H7 (cell line): ENCODE data around the gene RGP1. TPM values are rescaled to one million over a fixed set of nuclear protein-coding genes. Genes with fewer than 3 reads are reported as not detected.

Experiments
- DNase-seq: peaks from one replicate; pipeline ENCODE4 v3.0.0; 2012
- H3K27me3 ChIP-seq: 2 replicates; pipeline ENCODE4 v1.6.0; 2011; ENCODE audit warnings: mild to moderate bottlenecking, low read length; ENCODE audit not compliant: control insufficient read depth, insufficient read depth
- H3K36me3 ChIP-seq: replicated peaks from 2 replicates; pipeline ENCODE4 v1.5.1; 2011; ENCODE audit warnings: low read length; ENCODE audit not compliant: control insufficient read depth, insufficient read depth
- H3K4me3 ChIP-seq: 2 replicates; pipeline ENCODE4 v1.5.1; 2011; ENCODE audit warnings: low read depth, mild to moderate bottlenecking, control low read depth, low read length, moderate library complexity; ENCODE audit not compliant: insufficient read depth
- total RNA-seq: library from RNA; depleted of rRNA; stranded (reverse); fragments of >200 nt; shearing (Covaris generic); gene quantifications from 2 replicates; pipeline ENCODE4 v1.2.3, GENCODE V29; 2014

The RGP1 gene
- total RNA-seq, 1 experiment from 2014 or later: 14.4 TPM

DNA sequence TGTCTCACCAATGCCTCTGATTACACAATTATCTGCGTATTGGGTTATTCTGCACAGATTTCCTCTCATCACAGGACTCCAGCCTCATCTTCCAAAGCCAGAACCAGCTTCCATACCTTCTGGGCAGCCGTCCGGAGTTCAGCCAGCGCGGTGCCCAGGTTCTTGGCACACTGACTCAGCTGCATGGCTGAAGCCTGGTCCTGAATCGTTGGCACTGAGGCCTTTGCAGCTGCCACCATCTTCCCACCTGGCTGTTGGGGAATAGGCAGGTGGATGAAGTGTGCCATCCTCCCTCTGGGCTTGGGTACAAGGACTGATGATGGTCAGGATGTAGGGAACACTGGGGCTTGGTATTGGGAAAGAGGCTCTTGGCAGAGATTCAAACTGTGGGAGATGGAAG, 35.0 kb upstream of the RGP1 start:
- H3K27me3 ChIP-seq: no peaks in the 10 kb centered on the region
- H3K36me3 ChIP-seq: peaks cover 69% of the 10 kb centered on the region
- DNase-seq: no peak

DNA sequence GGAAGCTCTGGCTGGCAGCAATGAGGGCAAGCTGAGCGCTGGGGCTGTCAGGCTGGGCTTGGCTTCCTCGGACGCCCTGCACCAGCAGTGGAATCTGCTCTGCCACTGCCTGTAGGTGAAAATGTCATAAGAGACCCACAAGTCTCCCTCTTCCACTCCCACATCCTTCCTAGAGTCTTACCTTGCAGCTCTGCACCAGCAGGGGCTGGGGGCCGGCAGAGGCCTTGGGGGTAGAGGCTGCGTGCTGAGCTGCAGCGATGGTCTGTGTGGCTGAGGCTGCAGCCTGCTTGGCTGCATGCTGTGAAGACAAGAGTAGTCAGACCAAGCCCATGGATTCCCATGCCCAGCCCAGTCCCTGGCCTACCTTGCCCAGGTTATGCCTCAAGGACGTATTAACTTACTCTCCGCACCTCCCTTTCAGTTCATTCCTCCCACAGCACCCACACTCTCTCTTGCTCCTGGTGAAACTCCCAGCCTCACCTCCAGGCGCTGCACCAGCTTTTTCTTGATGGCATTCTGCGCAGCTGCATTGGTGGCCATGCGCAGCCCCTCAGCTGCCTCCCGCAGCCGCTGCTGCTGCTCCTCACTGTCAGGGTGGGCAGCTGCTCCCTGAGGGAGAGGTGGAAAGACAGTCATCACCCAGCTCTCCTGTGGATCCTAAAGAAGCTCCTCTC, 34.4 kb upstream of the RGP1 start:
- DNase-seq: peak; percentile 35
- Histone ChIP-seq H3K36me3 (peaks cover 72% of the 10 kb centered on the region), H3K4me3 (no peak overlapping the region), H3K27me3 (no peaks in the 10 kb centered on the region)

More for the DNA sequence above, 35.0 kb upstream of the RGP1 start:
- H3K4me3 ChIP-seq: no peak overlapping the region

DNA sequence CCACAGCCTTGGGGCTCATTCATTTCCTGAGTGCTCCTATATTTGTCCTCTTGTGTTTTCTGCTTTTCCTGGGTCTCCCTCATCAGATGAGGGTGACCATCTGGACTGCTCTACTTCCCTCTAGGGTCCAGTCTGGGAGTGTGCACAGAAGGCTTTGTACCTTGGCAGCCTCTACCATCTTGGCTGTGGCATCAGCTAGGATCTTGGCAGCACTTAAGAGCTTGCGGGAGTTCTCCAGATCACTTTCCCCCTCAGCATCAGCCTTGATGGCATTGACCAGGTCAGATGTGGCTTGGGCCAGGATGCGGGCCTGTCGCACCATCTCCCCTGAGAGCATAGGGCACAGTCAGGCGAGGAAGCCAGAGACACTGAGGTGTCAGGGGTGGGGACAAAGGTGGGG, 32.9 kb upstream of the RGP1 start:
- no peak for DNase-seq
- H3K27me3 ChIP-seq: no peaks in the 10 kb centered on the region
- H3K36me3 ChIP-seq: peaks cover 73% of the 10 kb centered on the region
- no peak overlapping the region for H3K4me3 ChIP-seq

DNA sequence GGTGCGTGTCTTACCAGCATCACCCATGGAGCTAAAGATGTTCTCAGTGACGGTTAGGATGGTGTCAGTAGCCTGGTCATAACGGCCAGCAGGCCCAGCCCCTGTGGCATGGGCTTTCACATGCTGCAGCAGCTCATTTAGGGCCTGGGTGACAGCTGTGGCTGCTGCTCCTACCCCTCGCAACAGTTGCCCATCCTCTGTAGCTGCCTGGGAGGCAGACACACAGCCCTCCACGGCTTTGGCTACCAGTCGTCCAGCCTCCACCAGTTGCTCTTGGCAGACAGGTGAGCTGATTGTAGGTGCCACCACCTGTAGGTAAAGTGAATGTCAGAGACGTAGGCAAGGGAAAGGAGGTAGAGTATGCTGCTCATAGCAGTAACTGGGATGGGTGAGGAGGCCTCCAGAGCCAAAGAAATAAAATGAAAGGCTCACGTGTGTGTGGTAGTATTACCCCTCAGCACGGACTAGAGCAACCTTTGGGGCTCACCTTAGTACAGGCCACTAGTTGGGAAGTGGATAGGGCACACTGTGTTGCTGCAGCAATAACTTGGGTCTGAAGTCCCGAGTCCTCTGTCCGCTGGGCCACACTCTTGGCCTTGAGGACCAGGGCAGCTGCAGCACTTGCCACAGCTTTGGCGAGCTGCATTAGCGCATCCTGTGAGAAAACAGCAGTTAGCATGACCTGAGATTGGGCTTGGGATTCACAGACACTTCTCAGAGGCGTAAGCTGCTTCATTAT, 31.8 kb upstream of the RGP1 start:
- no peaks in the 10 kb centered on the region for H3K27me3 ChIP-seq
- no peak overlapping the region for H3K4me3 ChIP-seq
- no peak for DNase-seq
- peaks cover 72% of the 10 kb centered on the region for H3K36me3 ChIP-seq

DNA sequence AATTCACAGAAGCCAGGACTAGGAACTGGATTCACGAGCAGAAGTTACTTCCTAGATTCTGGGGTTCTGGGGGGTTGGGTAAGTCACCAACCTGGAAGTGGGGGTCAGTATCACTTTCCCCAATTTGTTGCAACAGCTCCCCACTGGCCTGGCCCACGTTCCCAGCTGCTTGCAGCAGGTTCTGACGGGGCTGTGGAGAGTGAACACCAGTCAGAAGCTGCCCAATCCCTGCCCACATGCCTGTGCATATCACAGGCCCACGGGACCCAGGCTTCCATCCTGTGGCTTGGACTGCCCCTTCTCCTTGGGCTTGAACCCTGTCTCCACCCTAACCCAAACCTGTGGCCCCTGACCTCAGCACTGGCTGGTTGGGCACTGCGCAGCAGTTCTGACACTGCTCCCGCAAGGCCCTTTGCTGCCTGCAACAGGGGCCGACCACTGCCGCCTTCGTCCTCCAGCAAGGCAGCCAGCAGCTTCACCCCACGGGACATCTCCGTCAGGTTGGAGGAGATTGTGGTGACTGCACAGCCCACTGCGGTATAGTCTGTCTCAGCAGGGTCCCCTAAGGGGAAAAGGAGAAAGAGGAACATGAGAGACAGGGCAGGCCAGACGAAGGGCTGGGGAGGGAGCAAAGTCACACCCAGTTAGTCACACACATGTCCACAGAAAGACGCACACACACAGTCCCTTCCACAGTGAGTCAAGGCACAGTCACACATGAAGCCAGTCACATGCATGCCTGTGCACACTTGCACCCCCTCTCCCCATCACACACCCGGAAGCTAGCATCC, 30.2 kb upstream of the RGP1 start:
- H3K27me3 ChIP-seq: no peaks in the 10 kb centered on the region
- DNase-seq: no peak
- no peak overlapping the region for H3K4me3 ChIP-seq
- peaks cover 76% of the 10 kb centered on the region for H3K36me3 ChIP-seq

DNA sequence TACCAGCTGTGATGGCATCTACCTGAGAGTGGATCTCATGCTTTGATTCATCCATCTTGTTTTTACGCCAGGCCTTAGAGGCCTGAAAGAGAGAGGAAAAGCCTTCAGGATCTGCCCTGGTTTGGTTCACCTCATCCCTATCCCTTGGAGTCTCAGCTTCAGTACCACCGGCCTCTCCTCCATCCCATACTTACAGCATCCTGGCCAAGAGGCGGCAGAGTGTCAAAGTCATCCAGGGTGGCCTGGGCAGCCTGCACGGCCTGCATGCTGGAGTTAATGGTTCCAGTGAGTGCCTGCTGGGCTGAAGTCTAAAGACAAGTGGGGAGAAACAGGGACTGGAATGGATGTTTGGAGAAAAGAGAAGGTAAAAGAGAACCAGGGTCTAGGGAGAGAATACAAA, 29.5 kb upstream of the RGP1 start:
- Histone ChIP-seq H3K27me3 (no peaks in the 10 kb centered on the region), H3K4me3 (no peak overlapping the region), H3K36me3 (peaks cover 72% of the 10 kb centered on the region)
- no peak for DNase-seq

DNA sequence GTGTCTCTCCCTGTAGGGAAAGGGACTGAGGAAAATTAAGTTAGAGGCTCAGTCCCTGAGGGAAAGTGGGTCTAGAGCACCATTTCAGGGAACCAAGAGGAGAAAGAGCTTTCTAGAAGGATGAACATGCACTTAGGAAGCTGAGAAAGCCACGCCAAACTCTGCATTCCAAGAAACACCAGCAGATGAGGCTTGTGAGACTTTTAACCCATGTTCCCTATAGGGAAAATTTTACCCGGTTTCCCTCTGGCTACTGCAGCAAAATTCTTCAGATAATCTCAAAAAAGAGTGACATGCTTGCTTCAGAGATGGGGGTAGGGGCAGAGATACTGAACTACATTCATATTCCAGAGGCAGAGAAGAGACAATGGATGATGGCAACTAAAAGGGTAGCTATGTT, 25.7 kb upstream of the RGP1 start:
- Histone ChIP-seq H3K4me3 (no peak overlapping the region), H3K27me3 (no peaks in the 10 kb centered on the region), H3K36me3 (peaks cover 44% of the 10 kb centered on the region)
- DNase-seq: no peak

DNA sequence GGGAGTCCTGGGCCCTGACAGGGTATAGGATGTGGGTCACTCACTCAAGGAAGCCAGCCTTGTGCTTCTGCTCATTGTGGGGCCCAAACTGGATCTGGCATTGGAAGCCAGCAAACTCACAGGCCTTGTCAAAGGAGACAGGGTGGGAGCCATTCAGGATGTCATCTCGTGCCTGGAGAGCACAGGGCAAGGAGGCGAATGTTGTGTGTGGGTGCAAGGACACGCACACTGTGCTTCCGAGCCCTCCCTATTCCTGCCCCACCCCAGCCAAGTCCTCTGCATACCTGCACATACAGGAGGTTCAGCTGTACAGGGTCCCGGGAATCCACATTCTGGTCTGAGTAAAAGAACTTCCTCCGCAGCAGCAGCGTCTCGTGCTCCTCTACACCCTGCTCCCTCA, 25.2 kb upstream of the RGP1 start:
- DNase-seq: no peak
- H3K36me3 ChIP-seq: peaks cover 41% of the 10 kb centered on the region
- no peaks in the 10 kb centered on the region for H3K27me3 ChIP-seq

DNA sequence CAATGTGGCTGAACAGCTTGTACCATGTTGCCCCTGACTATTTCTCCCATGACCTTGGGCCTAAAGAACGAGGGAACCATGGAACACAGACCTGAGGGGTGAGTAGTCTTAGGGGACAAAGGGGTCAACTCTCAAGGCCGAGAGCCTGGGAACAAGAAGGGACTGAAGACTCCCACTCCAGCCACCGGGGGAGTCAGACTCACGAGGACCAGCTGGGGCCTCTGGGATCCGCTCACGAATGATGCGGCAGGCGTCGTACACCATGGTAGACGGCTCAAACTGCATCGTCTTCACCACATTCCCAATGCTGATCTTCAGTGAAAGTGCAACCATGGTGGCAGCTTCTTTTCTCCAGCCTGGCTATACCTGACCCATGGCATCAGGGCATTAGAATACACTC, 23.7 kb upstream of the RGP1 start:
- no peak overlapping the region for H3K4me3 ChIP-seq
- peak; percentile 51 for DNase-seq
- peaks cover 28% of the 10 kb centered on the region for H3K36me3 ChIP-seq
- no peaks in the 10 kb centered on the region for H3K27me3 ChIP-seq

More for the DNA sequence above, 25.2 kb upstream of the RGP1 start:
- no peak overlapping the region for H3K4me3 ChIP-seq

DNA sequence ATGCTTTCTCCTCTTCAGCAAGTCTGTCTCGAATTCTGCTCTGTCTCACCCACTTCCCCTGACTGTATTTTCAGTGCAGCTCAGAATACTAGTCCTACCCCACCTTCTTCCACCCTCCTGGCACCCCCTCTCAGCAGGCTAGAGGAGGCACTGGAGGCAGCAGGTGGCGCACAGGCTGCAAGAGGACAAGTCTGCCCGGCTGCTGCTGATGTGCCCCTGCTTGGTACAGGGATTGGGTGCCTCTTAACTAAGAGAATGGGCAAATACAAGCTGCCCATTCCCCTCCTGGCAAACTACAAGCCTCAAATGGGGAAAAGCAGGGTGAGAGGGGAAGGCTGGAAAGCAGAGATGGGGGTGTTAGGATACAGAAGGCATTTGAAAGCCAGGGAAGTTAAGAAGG, 22.2 kb upstream of the RGP1 start:
- DNase-seq: no peak
- Histone ChIP-seq H3K27me3 (no peaks in the 10 kb centered on the region), H3K4me3 (no peak overlapping the region), H3K36me3 (peaks cover 16% of the 10 kb centered on the region)

DNA sequence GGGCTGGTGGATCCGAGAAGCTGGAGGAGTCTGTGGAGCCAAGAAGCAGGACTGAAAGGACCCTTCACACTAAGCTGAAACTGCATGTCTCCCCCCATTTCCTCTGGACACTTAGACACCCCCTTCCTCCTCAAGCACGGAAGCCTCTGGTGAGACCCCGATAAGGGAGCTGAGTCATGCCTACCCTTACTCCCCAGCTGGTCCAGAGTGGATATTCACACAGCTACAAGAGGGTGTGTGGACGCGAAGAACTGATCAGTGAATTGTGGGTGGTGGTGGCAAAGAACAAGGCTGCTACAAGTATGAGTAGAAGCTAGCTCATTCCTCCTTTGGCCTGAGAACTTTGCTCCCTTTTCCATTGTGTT, 21.4 kb upstream of the RGP1 start:
- no peak for DNase-seq
- H3K27me3 ChIP-seq: no peaks in the 10 kb centered on the region
- H3K4me3 ChIP-seq: no peak overlapping the region
- H3K36me3 ChIP-seq: peaks cover 15% of the 10 kb centered on the region

DNA sequence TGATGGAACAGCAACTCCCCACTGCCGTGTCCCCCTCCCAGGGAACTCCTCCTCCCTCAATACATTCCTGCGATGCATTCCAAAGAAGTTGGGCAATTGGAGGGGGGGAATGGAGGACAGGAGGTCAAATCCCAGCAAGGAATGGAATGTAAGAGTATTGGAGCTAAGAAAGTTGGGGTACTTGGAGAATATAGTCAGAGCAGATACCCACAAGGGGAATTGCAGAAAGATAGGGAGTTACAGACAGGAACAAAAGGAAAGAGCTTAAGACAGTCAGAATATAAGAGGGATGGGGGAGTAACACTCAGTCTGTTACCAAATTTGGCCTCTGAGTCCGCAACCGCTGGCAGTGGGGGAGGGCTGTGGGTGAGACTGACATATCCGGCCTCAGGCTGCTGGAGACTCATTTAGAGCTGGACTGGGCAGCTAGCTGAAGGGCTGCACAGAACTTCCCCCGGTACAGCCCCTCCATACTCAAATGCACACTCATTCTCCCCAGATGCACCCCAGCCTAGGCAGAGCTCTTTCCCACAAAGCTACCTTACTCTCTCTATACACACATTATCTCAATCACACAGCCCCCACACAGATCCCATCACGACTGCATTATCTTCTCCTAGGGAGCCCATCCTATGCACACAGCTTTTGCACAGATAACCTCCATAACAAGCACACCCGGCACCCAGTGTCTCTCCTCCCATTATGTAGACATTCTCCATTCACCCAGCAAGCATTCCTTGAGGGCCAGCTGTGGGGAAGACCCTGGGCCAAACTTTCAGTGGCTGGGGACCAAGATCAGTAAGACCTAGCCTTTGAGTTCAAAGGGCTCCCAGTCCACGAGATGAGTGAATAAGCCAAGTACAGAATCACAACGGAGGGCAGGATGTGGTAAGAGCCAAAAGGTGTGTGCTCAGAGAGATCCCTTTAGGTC, 20.8 kb upstream of the RGP1 start:
- peak; percentile 84 for DNase-seq
- Histone ChIP-seq H3K36me3 (peaks cover 12% of the 10 kb centered on the region), H3K4me3 (peak overlapping the region; percentile 4; the same call in 1 of the 2 replicates), H3K27me3 (no peaks in the 10 kb centered on the region)

DNA sequence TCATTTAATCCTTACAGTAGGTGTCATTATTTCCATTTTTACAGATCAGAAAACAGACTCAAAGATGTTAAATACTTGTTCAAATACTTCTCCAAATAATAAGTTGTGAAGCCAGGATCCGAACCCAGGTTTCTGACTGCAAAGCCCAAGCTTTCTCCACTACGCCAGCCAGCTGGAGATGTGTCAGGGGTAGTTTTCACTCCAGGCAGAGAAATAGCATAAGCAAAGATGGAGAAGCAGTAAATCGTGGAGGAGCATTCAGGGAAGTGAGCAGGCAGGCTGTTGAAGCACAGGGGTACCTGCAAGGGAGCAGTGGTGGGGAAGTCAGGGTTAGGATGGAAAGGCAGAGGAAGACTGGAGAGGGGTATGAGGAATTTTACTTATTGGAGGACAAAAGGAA, 20.0 kb upstream of the RGP1 start:
- H3K27me3 ChIP-seq: no peaks in the 10 kb centered on the region
- H3K4me3 ChIP-seq: no peak overlapping the region
- DNase-seq: no peak
- peaks cover 6% of the 10 kb centered on the region for H3K36me3 ChIP-seq
